Measurements from ENCODE around the gene OSBPL10.

- TF ChIP-seq CTCF (conservative IDR thresholded peaks at IDR 0.05; ENCODE audit: low read length) = no peak
- no peak for TF ChIP-seq EZH2phosphoT487 (IDR thresholded peaks at IDR 0.05; ENCODE audit: borderline replicate concordance)
Measured at GRCh38 chr3:31859245-31859644, 121.8 kb downstream of the OSBPL10 start.

Measured in Loucy (cell line).